C4-2B (cell line): ENCODE data around the gene ALDH4A1.

Experiments used
- H3K27ac ChIP-seq: fragments of 450-650 bp; 2 replicates; pipeline ENCODE4 v1.5.1; 2017
- CTCF ChIP-seq: fragments of 450-650 bp; conservative IDR thresholded peaks from 2 replicates; pipeline ENCODE4 v1.5.1; 2017; ENCODE audit warnings: mild to moderate bottlenecking
- ZFX ChIP-seq: fragments of 450-650 bp; IDR thresholded peaks from 2 replicates; pipeline ENCODE4 v1.6.1; 2017

The ALDH4A1 gene

GRCh38 chr1:18948048-18948912 is 45.9 kb upstream of the ALDH4A1 start:
- H3K27ac ChIP-seq, result no peak overlapping the region

GRCh38 chr1:18947570-18947969 is 45.2 kb upstream of the ALDH4A1 start:
- no peak overlapping the region for H3K27ac ChIP-seq
- TF ChIP-seq ZFX, result no peak
- no peak for TF ChIP-seq CTCF

More at GRCh38 chr1:18948048-18948912, 45.9 kb upstream of the ALDH4A1 start:
- no peak for TF ChIP-seq ZFX
- no peak for TF ChIP-seq CTCF

GRCh38 chr1:18946550-18947381 is 44.4 kb upstream of the ALDH4A1 start:
- TF ChIP-seq ZFX (no peak), CTCF (no peak)
- no peak overlapping the region for H3K27ac ChIP-seq

GRCh38 chr1:18945401-18945849 is 43.1 kb upstream of the ALDH4A1 start:
- no peak overlapping the region; the same call in 1 of the 2 replicates for H3K27ac ChIP-seq

GRCh38 chr1:18944810-18945209 is 42.5 kb upstream of the ALDH4A1 start:
- no peak for TF ChIP-seq ZFX
- no peak for TF ChIP-seq CTCF
- H3K27ac ChIP-seq, result peak overlapping the region; percentile 4; the same call in 1 of the 2 replicates

More at GRCh38 chr1:18945401-18945849, 43.1 kb upstream of the ALDH4A1 start:
- TF ChIP-seq CTCF (no peak), ZFX (no peak)

- TF ChIP-seq ZFX, result no peak
- TF ChIP-seq CTCF, result no peak
- H3K27ac ChIP-seq, result no peak overlapping the region
Measured at GRCh38 chr1:18943914-18944572, 41.7 kb upstream of the ALDH4A1 start.
